ENCODE data around the gene FAM185A.

Gene FAM185A

GRCh38 chr7:102828286-102828685, 79.5 kb downstream of the FAM185A start:
- no peak for DNase-seq (ENCODE audit: low spot score)

GRCh38 chr7:102829075-102829474, 80.3 kb downstream of the FAM185A start:
- no peak for DNase-seq (ENCODE audit: low spot score)
- no peak for TF ChIP-seq CTCF (IDR thresholded peaks at IDR 0.05; ENCODE audit: extremely low read depth, missing control alignments)

More at GRCh38 chr7:102828286-102828685, 79.5 kb downstream of the FAM185A start:
- TF ChIP-seq CTCF (IDR thresholded peaks at IDR 0.05; ENCODE audit: extremely low read depth, missing control alignments), result no peak

- no peak for DNase-seq (ENCODE audit: low spot score)
- TF ChIP-seq CTCF (IDR thresholded peaks at IDR 0.05; ENCODE audit: extremely low read depth, missing control alignments), result no peak
These were observed 81.4 kb downstream of the FAM185A start for GRCh38 chr7:102830197-102830596.

GRCh38 chr7:102832674-102833073, 83.9 kb downstream of the FAM185A start:
- DNase-seq (ENCODE audit: low spot score), result no peak
- no peak for TF ChIP-seq CTCF (IDR thresholded peaks at IDR 0.05; ENCODE audit: extremely low read depth, missing control alignments)

GRCh38 chr7:102833343-102833742, 84.5 kb downstream of the FAM185A start:
- DNase-seq (ENCODE audit: low spot score), result no peak
- no peak for TF ChIP-seq CTCF (IDR thresholded peaks at IDR 0.05; ENCODE audit: extremely low read depth, missing control alignments)

GRCh38 chr7:102834466-102834865, 85.7 kb downstream of the FAM185A start:
- no peak for DNase-seq (ENCODE audit: low spot score)
- no peak for TF ChIP-seq CTCF (IDR thresholded peaks at IDR 0.05; ENCODE audit: extremely low read depth, missing control alignments)

GRCh38 chr7:102834999-102835398, 86.2 kb downstream of the FAM185A start:
- DNase-seq (ENCODE audit: low spot score), result peak; percentile 34
- no peak for TF ChIP-seq CTCF (IDR thresholded peaks at IDR 0.05; ENCODE audit: extremely low read depth, missing control alignments)
